SK-N-MC (cell line): ENCODE results near the gene SERPINE2.

Experiments used
- EZH2 ChIP-seq: fragments of 200-600 bp; sonication (generic); IDR thresholded peaks from one replicate; pipeline ENCODE4 v1.6.1; 2017; ENCODE audit warnings: antibody characterized with exemption
- POLR2AphosphoS5 ChIP-seq: IDR thresholded peaks from 2 replicates; pipeline ENCODE4 v1.6.1; 2012; ENCODE audit warnings: mild to moderate bottlenecking, low read depth, low read length, borderline replicate concordance

- TF ChIP-seq EZH2 (no peak), POLR2AphosphoS5 (no peak)
Measured at GRCh38 chr2:224086226-224086914, 47.3 kb upstream of the SERPINE2 start.
